GM21381 (cell line): ENCODE measurements around the gene WNT3.

Experiments used
- ATAC-seq: cut with Tn5 transposase; IDR thresholded peaks from one replicate; pipeline ENCODE4 v1.9.1; 2021; ENCODE audit warnings: mild to moderate bottlenecking, moderate library complexity; ENCODE audit not compliant: unreplicated experiment

Gene WNT3

DNA sequence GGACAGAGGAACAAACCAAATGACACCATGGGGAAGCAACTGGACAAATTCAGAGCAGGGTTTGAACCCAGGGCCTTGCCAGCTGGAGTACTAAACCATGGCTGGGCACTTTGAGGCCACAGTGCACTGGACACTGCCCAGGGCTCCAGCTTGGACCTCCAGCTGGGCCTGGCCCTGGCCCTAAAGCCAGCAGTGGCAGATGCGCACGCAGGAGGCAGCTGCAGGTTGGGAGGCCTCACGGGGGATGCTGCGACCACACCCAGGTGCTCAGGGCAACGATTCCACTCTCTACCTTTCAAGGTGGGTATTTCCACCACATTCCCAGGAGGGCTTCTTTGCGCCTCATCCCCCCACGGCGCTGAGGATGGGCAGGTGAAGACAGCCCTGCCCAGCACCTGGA lies 28.9 kb downstream of the WNT3 start:
- ATAC-seq, result no peak

DNA sequence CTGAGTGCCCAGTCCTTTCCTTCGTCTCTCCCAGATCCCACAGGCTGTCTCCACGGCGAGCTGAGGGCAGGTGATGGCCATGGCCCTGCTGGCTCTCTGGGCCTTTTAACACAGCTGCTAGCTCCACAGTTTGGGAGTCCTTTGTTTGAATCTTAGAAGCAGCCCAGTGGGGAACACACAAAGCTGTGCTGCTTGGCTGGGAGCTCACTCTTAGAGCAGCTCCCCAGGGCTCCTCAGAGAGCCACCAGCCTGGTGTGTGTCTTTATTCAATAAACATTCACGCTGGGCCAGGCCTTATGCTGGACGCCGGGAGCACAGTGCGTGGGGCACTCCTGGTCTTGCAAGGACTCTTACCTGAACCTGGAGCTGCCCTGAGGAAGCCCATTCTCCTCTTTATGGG lies 29.7 kb downstream of the WNT3 start:
- ATAC-seq, result no peak

DNA sequence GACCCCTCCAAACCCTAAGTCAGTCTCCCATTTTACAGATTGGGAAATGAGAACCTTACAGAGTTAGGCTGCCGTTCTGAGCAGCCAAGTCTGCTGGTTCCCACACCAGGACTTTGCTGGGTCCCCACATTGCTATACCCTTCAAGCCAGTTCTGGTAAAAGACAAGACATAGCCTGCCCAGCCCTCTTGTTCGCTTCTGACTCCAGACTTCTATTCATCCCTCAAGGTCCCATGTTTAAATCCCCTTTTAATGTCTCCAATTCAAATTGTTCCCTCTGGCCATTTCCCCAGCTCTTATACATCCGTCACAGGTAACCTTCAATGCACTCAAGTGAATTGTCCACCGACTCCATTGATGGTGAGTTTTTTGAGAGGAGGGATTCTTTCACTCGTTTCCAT lies 30.2 kb downstream of the WNT3 start:
- ATAC-seq, result no peak

DNA sequence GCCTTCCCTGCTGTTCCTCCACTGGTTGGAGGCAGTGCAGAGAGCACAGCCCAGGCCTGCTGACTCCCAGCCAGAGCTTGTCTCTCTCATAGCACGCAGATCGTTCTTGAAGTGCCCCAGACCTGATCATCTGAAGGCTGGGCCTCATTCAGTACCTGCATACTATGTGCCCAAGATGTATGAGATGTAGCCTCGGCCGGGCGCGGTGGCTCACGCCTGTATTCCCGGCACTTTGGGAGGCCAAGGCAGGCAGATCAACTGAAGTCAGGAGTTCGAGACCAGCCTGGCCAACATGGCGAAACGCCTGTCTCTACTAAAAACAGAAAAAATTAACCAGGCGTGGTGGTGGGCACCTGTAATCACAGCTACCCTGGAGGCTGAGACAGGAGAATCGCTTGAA lies 31.0 kb downstream of the WNT3 start:
- no peak for ATAC-seq

DNA sequence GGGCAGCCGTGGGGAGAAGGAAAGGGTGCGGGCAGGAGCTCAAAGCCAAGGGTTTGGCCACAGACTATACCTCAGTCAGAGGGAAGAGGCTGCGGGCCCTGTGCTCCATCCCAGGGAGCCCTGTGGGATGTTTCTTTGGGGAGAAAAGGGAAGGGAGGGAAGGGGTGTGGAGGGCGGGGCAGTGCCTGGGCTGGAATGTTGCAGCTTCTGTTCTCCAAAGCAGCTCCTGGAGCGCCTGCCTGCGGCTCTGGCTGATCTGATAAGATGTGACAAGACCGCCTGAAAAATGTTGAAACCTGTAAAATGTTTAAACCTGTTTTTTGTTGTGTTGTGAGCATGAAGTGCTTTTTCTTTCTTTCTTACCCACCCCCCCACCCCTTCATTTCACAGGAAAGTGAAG lies 32.8 kb downstream of the WNT3 start:
- no peak for ATAC-seq

DNA sequence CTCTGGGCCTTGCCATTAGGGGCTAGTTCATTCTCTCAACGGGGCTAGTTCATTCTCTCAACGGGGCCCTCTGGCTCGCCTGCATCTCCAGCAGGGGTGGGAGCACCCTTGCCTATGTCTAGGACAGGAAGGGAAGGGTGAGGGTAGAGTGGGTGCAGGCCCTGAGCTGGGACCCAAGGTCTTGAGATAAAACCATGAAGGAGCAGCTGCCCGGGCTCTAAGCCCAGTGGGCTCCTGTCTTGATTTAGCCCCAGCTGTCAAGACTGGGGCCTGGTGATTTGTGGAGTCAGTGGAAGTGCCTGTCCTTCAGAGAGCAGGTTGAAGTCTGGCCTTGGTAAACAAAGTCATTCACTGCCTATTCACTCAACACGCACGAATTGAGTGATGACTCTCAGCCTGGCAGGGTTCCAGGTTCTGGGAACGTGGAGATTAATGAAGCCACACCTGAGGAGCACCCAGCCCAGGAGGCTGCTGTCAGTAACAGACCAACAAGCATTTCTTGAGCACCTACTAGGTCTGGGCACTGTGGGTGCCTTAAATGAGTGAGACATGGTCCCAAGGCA lies 35.4 kb downstream of the WNT3 start:
- ATAC-seq, result no peak

DNA sequence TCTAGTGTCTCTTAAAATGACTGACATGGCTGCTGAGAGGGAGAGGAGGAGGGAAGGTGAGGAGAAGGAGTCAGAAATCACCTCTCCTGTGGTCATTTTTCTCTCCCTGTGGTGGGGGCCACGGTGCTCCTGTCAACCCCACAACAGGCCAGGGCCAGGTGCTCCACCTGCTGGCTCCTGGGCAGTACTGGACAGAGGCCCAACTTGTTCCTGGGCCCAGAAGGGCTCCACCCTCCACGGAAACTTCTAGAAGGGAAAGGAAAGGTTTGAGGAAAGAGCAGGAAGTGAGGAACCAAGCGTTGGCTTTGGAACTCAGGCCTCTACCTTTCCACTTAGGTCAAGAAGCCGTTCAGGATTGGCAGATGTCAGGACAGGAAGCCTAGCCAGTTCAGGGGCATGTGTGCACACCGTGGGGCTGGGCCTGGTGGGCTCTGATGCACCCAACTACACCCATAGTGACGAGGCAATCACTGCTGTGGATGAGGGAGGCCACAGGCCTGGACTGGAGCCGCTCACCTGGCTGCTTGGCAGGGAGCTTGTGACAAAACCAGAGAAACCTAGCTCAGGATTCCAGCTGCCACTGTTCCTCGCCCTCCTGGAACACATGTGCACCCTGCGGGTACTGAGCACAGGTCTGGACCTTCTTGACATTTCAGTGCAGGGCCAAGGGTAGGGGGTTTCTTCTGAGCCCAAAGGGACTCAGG lies 36.1 kb downstream of the WNT3 start:
- ATAC-seq, result no peak

DNA sequence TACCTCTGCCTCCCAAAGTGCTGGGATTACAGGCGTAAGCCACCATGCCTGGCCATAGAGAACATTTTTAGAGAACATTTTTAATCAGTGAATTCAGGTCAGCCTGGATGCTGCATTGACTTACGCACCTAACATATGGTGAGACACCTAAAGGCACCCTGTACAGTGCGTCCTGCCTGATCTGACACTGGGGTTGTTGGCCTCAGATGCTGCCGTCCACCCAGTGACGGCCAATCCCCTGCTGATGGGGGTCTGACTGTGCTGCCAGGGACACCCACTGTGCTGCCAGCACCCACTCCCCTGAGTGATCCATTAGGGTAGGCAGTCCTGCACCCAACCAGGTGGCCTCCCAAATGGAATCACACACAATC lies 38.5 kb downstream of the WNT3 start:
- no peak for ATAC-seq

DNA sequence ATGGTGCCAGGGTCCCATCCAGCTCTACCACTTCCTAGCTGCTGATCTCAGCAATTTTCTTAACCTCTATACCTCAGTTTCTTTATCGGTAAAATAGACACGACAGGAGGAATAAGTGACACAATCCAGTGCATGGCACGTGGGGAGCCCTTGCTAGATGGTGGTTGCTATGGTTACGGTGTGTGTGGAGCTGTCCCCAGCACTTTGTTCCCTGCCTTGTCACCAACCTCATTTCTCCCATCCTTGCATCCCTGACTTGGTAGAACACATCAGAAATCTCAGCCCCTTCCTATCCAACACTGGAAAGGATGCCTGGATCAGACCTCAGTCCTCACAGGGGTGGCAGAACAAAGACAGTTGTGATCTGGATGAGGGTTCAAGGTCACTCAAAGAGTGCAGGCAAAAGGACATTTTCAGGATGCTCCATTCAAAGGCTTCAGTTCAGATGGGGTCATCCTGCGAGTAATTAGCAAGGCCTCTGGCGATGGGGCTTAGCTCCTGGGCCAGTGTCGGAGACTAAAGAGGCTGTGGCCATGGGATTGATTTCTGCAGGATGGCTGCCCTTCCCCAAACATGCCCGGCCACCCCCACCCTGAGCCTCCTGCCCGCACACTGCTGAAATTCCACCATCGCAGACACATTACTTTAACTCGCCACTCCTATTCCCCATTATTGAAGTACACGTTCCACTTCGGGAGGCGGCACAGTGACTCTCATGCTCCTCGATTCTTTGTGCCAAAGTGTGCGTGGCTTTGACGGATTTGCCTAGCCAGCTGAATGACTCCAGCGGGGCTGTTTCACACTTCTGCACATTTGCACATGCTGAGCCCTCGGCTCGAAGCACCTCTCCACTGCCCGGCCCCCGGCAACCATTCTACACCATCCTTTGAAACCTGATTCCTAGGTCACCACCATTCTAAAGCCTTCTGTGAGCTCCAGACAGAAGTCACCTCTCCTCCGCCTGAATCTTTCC lies 40.3 kb downstream of the WNT3 start:
- no peak for ATAC-seq

DNA sequence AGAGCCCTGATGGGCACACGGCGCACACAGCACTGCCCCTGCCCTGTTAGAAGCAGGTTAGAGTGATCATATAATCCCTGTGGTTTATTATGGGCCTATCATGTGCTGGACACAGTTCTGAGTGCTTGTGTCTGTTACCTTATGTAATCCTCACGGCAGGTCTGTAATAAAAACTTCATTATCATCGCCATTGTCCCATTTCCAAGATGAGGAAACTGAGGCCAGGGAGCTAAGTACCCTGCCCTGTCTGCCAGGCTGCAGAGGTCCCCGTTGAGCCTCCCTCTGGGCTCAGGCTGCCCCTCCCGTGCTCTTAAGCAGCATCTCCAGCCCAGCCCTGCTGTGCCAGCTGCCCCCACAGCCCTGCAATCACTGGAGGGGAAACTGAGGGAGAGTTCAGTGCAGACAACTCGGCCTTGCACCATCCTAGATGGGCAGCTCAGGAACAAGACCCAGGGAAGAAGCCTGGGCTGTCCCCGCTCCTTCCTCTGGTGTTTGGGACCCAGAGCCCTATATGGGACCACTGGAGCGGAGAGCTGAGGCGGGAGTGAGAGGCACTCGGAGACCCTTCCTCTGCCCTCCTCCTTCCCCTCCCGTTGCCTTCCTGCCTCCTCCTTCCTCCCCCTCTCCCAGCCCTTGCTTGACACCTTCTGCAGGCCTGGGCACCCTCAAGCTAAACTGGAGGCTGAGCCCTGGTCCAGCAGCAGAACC lies 42.0 kb downstream of the WNT3 start:
- ATAC-seq, result no peak

DNA sequence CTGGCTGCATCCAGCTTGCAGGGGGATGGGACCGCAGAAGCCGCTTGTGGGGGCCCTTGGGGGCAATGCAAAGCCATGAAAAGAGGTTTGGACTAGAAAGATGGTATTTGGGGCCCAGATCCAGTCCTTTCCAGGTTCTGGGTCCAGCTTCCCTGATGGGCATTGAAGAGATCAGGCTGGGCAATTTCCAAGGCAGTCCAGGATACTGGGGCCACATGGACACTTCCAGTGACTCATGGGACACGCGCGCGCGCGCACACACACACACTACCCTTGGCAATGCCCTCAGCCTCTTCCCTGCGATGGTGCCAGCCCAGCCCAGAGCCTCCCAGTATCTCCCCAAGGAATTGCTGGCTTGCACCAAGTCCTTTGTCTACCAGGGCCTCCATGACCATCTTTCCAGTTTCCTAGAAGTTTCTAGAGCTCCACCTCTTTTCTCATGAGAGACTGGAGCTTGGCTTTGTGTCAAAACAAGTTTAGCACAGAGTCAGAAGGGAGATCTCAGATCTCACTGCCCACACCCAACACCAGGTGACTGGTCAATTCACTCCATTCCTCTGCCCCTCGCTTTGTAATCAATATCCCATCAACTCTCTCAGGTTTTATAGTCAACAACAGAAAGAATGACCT lies 44.3 kb downstream of the WNT3 start:
- ATAC-seq, result no peak

DNA sequence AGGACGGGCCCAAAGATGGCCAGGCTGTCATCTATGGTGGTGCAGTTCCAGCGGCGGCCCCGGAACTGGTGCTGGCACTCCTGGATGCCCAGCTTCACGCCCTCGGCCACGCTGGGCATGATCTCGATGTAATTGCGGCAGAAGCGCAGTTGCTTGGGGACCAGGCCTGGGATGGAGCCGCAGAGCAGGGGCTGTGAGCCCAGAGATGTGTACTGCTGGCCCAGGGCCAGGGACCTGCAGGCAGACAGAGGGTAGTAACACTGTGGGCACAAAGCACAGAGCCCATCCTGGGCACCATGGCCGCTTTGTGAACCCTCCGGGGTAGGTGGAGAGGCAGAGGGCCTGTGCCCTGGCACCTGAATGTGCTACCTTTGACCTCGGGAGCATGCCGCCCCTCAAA lies 44.8 kb downstream of the WNT3 start:
- ATAC-seq, result no peak

DNA sequence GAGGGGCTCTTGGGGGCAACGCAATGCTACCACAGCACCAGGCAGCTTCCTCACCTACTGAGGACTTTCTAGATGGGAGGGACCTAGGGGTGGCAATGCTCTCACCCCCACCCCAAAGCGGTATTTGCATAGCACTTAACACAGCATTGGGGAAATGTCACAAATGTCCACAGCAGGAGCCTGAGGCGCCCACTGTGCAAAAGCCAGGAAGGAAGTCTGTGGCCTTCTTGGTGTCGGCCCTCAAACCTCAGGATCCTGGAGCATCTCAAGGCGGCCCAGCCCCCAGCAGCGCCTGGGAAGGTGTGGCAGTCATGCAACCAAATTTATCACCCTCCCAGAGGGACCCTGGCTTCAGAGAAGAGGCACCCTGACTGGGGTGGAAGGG lies 45.3 kb downstream of the WNT3 start:
- no peak for ATAC-seq

DNA sequence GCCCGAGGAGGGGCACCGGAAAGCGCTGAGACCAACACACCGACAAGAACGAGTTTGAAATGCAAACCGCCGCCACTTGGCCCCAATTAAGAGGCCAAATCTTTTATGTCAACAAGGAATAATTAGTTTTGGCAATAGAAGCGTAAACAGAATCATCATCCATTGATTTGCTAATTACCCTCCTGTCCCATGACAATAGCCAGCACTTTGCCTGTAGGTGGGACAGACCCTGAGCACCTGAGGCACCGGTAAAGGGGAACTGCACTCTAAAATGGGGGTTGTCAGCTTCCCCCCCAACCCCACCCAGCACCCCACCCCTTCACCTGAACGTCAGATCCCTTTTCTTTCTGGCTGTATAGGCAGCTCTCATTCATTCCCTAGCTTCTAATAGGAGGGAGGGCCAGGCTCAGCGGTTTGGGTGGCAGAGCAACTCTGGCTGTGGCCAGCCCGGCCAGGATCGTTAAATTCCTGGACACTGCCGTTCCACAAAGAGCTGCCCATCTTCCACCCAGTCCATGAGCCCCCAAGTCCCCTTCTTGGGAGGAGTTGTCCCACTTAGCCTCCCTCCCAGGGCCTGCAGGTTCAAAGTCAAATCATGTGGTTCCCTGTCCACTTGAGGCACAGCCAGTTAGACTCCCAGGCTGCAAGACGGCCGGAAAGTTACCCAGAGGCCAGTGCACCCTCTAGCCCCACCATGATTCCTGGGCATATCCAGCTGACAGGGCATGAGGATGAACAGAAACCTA lies 45.8 kb downstream of the WNT3 start:
- no peak for ATAC-seq

DNA sequence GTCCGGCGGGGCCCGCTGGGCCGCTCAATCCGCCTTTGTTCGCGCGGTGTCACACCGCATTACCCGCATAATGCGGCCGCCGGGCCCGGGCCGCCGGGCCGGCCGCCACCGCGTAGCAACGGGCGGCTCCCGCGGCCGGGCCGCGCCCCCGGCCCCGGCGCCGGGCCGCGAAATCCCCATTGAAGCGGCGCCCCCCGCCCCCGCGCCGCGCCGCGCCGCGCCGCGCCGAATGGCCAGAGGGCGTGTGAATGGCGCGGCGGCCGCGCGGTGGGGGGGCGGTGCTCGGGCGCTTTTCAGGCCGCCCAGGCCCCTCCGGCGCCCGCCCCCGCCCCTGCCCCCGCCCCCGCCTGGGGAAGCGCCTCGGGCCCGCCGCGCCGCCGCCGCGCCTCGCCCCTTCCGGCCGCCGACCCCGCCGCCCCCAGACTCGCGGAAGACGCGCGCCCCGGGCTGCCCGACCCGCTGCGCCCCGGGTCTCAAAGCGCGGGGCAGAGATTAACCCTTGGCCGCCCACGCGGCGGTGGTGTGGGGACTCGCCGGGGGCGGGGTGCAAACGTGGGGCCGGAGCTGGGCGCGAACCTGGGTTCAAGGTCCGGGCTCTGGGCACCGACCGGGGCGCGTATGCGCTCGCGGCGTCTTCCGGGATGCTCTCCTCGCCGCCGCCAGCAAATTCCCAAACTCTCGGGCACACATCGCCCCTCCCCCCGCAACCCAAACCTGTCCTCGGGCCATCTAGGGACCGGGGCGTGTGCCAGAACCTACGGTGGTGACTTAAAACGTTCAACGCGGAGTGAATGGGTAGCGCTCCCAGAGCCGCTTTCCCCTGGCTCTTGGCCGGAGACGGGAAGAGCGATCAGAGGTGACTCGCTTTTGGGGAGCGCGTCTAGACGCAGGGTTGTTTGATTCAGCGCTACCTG lies 46.7 kb downstream of the WNT3 start:
- no peak for ATAC-seq

DNA sequence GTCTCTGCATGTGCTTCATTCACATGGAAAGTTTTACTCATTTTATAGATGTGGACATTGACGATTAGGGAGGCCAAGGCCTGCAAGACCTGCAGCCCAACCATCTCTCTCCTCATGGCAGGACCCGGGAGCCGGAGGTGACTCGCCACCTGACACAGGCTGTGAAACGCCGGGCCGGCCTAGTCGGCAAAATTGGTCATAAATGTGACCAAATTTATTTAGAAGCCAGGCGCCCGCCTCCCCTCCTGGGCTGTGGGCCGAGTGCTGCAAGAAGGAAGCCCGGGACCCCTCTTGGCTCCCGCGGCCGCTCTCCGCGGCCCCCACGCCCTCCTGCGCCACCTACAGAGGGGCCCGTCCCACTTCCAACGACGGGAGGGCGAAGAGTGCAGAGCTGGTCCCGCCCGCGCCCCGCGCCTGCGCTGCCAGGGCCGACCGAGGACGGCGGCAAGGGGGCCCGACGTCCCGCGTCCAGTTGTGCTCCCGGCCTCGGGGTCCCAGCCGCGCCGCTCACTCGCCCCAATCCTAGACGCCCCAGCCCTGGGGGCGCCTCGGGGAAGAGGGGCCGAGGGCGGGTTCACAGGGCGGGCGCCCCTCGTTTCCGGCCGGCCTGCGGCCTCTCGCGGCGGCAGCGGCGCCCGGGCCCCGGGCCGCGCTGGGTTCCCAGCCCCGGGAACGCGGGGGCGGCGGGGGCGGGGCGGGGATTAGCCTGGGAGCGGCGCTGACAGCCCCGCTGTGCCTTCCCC lies 47.5 kb downstream of the WNT3 start:
- no peak for ATAC-seq

DNA sequence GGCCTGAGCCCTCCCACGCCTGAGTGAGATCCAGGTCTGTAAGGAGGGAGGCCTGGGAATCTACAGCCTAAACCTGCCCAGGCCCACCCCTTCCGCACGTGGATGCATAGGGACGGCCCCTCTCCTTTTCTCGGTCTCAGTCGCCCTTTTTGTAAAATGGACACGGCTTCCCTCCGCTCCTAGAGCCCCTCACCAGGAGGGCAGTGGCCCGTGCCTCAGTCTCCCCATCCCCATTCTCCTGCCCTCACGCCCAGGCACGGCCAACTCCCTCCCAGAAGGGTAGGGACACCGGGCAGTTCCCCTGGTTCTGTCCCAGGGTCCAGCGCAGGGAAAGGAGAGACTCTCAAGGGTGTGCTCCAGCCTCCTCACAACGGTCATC lies 48.1 kb downstream of the WNT3 start:
- no peak for ATAC-seq
